ENCODE measurements around the gene CSMD2. TPM values are rescaled to one million over a fixed set of nuclear protein-coding genes. Genes with fewer than 3 reads are reported as not detected.

The CSMD2 gene
- total and polyA plus RNA-seq, 12 donors = 0.35 to 5.1 (median 1.5) TPM

DNA sequence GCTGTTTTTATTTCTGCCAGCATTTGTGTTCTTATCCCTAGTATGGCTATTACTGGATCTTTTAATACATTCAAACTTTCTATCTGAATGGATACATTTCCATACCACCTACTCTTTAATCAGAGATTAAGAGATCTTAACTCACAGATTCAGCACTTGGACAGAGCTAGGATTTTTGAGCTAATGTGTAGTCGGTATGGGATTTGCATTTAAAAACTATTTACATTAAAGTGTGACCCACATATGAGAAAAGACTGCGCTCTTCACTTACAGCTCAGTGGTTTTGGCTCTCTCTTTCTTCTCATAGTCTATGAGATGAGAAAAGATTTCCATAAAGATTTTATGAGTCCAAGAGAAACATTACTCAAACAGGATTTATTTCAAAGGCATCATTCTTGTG, 284.7 kb downstream of the CSMD2 start:
- DNase-seq = no peak
- H3K27me3 ChIP-seq = no peaks in the 10 kb centered on the region
- H3K27ac ChIP-seq = no peak overlapping the region
- intact Hi-C loops (cut with DNase I) = no loop called here
- no peaks in the 10 kb centered on the region for H3K4me1 ChIP-seq (replicated peaks in 1 of 2)
- no peak overlapping the region for H3K4me3 ChIP-seq
- 52 to 62% (median 57%) methylated on average over 2 of the region's 2 CpGs for WGBS, 4 donors
- TF ChIP-seq POLR2A (IDR thresholded peaks at IDR 0.05) = no peak
- TF ChIP-seq CTCF (IDR thresholded peaks at IDR 0.05) = no peak
- H3K36me3 ChIP-seq (replicated peaks in 1 of 2) = no peaks in the 10 kb centered on the region
- H3K9me3 ChIP-seq (replicated peaks in 1 of 3) = no peaks in the 10 kb centered on the region

GRCh38 chr1:33878392-33878791, 286.6 kb downstream of the CSMD2 start:
- intact Hi-C loops (cut with DNase I) = no loop called here
- H3K27ac ChIP-seq = no peak overlapping the region
- no peaks in the 10 kb centered on the region for H3K27me3 ChIP-seq
- DNase-seq = no peak
- no peaks in the 10 kb centered on the region for H3K9me3 ChIP-seq (replicated peaks in 1 of 3)
- no peaks in the 10 kb centered on the region for H3K4me1 ChIP-seq (replicated peaks in 1 of 2)
- no peaks in the 10 kb centered on the region for H3K36me3 ChIP-seq (replicated peaks in 1 of 2)
- no peak overlapping the region for H3K4me3 ChIP-seq
- TF ChIP-seq POLR2A (IDR thresholded peaks at IDR 0.05) (no peak), CTCF (IDR thresholded peaks at IDR 0.05) (no peak)
- 92 to 100% (median 96%) methylated on average over 1 to 2 of the region's 2 CpGs for WGBS, 4 donors

DNA sequence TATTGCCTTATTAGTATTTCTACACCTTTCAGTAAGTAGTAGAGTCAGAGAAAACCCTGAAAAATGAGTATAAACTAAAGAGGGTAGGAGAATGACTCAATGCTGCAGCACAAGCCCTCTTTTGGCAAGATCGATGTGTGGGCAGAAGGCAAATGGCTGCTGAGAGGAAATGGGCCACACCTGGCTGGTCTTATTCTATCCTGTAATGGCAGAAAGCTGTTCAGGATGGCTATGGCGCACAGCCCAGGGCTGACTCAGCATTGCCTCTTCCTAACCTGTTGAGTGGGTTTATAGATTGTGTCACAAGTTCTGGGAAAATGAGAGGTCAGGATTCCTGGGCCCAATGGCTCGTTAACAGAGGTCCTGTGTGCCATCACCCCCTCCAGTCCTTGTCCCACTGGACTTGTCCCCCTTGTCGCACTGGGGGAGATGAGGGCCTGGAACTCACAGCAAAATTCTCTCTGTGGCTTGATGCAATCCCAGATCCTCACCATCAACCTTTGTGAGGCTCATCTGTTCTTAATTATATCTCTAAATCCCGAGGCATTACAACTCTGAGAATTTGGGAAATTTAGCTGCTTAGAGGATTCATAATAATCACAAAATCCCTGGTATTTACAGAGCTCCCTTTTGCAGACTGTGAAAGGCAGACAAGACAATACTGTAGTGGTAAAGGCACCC, 287.9 kb downstream of the CSMD2 start:
- Histone ChIP-seq H3K9me3 (replicated peaks in 1 of 3) (no peaks in the 10 kb centered on the region), H3K4me3 (no peak overlapping the region), H3K36me3 (replicated peaks in 1 of 2) (no peaks in the 10 kb centered on the region), H3K27me3 (no peaks in the 10 kb centered on the region), H3K27ac (no peak overlapping the region), H3K4me1 (replicated peaks in 1 of 2) (no peaks in the 10 kb centered on the region)
- DNase-seq = peak in 1 of 7 donors; percentile 38
- 74 to 95% (median 83%) methylated on average over 4 to 5 of the region's 5 CpGs for WGBS, 4 donors
- no peak for TF ChIP-seq POLR2A (IDR thresholded peaks at IDR 0.05)
- intact Hi-C loops (cut with DNase I) = no loop called here

DNA sequence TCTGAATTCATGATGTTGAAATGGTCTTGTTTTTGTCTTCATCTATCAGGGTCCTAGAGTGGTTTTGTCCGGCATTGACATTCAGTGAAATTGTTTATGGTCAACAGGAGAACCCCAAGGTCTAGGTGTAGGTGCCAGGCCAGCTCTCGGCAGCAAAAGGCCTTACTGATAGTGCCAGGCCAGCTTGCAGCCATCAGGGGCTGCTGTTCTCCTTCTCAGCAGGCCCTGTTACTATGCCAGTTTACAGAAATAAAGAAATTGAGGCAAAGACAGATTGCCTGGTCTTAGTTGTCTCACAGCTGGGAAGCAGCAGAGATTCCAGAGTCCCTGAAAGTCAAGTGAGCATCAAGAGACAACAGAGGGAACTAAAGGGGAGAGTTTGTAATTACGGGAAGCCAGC, 289.2 kb downstream of the CSMD2 start:
- no peaks in the 10 kb centered on the region for H3K36me3 ChIP-seq (replicated peaks in 1 of 2)
- no peak for TF ChIP-seq POLR2A (IDR thresholded peaks at IDR 0.05)
- TF ChIP-seq CTCF (IDR thresholded peaks at IDR 0.05) = peak in 4 of 6 experiments; percentile 15 to 38 (median 26)
- no peak overlapping the region for H3K27ac ChIP-seq
- H3K4me1 ChIP-seq (replicated peaks in 1 of 2) = no peaks in the 10 kb centered on the region
- peak in 1 of 7 donors; percentile 6 for DNase-seq
- H3K4me3 ChIP-seq = no peak overlapping the region
- 61 to 78% (median 72%) methylated on average over 2 to 3 of the region's 3 CpGs for WGBS, 4 donors
- H3K9me3 ChIP-seq (replicated peaks in 1 of 3) = no peaks in the 10 kb centered on the region
- no peaks in the 10 kb centered on the region for H3K27me3 ChIP-seq
- intact Hi-C loops (cut with DNase I) = no loop called here

DNA sequence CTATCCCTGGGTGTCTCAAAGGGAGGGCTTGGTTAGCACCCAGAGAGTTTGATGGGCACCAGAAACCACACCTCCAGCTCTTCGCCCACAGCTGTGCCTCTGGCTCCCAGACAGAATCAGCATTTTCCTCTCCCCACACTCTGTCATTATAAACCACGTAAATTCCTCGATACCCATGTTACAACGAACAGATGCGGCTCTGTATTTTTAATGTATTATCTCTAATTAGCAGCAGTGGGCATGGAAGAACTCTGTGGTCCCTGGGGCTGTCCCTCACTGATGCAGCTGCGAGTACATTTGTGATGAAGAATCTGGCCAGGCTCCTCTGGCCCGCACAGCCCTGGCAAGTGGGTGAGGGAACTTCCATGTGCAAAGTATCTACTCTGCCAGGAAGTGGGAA, 290.4 kb downstream of the CSMD2 start:
- intact Hi-C loops (cut with DNase I) = no loop called here
- no peaks in the 10 kb centered on the region for H3K27me3 ChIP-seq

More for the DNA sequence above, 290.4 kb downstream of the CSMD2 start:
- Histone ChIP-seq H3K36me3 (replicated peaks in 1 of 2) (no peaks in the 10 kb centered on the region), H3K27ac (no peak overlapping the region), H3K4me3 (no peak overlapping the region), H3K4me1 (replicated peaks in 1 of 2) (no peaks in the 10 kb centered on the region), H3K9me3 (replicated peaks in 1 of 3) (no peaks in the 10 kb centered on the region)
- WGBS, 4 donors = 91 to 98% (median 93%) methylated on average over 5 to 7 of the region's 7 CpGs
- DNase-seq = no peak
- TF ChIP-seq POLR2A (IDR thresholded peaks at IDR 0.05) (no peak), CTCF (IDR thresholded peaks at IDR 0.05) (no peak)
